DOHH2 (cell line): ENCODE results near the gene RAB17.

Experiments used
- H3F3A ChIP-seq: fragments of 200-600 bp; sonication (generic), shearing (Covaris generic); 2 replicates; pipeline ENCODE4 v1.6.0; 2016; ENCODE audit warnings: antibody characterized with exemption, mild to moderate bottlenecking; ENCODE audit not compliant: control insufficient read depth, insufficient read depth
- H3K27ac ChIP-seq: fragments of 200-600 bp; sonication (generic); 2 replicates; pipeline ENCODE4 v1.5.1; 2014; ENCODE audit warnings: low read depth, mild to moderate bottlenecking, low read length, moderate library complexity
- H3K27me3 ChIP-seq: fragments of 200-600 bp; sonication (generic); 2 replicates; pipeline ENCODE4 v1.6.1; 2014; ENCODE audit warnings: mild to moderate bottlenecking, low read length, mixed read lengths; ENCODE audit not compliant: control insufficient read depth
- H3K36me3 ChIP-seq: fragments of 200-600 bp; sonication (generic); 2 replicates; pipeline ENCODE4 v1.6.1; 2014; ENCODE audit warnings: mild to moderate bottlenecking, low read length, moderate library complexity, mixed read lengths; ENCODE audit not compliant: control insufficient read depth
- H3K4me1 ChIP-seq: fragments of 200-600 bp; sonication (generic); 2 replicates; pipeline ENCODE4 v1.6.1; 2014; ENCODE audit warnings: mild to moderate bottlenecking, low read length, mixed read lengths; ENCODE audit not compliant: control insufficient read depth
- H3K4me2 ChIP-seq: fragments of 200-600 bp; sonication (generic); 2 replicates; pipeline ENCODE4 v1.6.0; 2014; ENCODE audit warnings: mild to moderate bottlenecking, low read length, moderate library complexity
- H3K4me3 ChIP-seq: fragments of 200-600 bp; sonication (generic); 2 replicates; pipeline ENCODE4 v1.5.1; 2014; ENCODE audit warnings: mild to moderate bottlenecking, low read length, mixed read lengths
- H3K79me2 ChIP-seq: fragments of 200-600 bp; sonication (generic); 2 replicates; pipeline ENCODE4 v1.6.1; 2014; ENCODE audit warnings: mild to moderate bottlenecking, low read length, mixed read lengths; ENCODE audit not compliant: control insufficient read depth
- H3K9me2 ChIP-seq: fragments of 200-600 bp; sonication (generic); replicated peaks from 2 replicates; pipeline ENCODE4 v1.6.1; 2014; ENCODE audit warnings: mild to moderate bottlenecking, low read length, mixed read lengths; ENCODE audit not compliant: control insufficient read depth
- H3K9me3 ChIP-seq: fragments of 200-600 bp; sonication (generic); 2 replicates; pipeline ENCODE4 v1.6.1; 2014; ENCODE audit warnings: antibody characterized with exemption, low read length, mixed read lengths; ENCODE audit not compliant: control insufficient read depth, insufficient read depth
- H4K20me1 ChIP-seq: fragments of 200-600 bp; sonication (generic); 2 replicates; pipeline ENCODE4 v1.6.0; 2014; ENCODE audit warnings: low read depth, mild to moderate bottlenecking, antibody characterized with exemption, low read length, moderate library complexity; ENCODE audit not compliant: control insufficient read depth, insufficient read depth
- CTCF ChIP-seq: fragments of 200-600 bp; sonication (generic); IDR thresholded peaks from one replicate; pipeline ENCODE4 v1.5.1; 2014; ENCODE audit warnings: antibody characterized with exemption, mild to moderate bottlenecking, low read depth, low read length; ENCODE audit not compliant: poor library complexity, severe bottlenecking
- EZH2phosphoT487 ChIP-seq: fragments of 200-600 bp; sonication (generic); IDR thresholded peaks from 2 replicates; pipeline ENCODE4 v1.6.1; 2017; ENCODE audit warnings: borderline replicate concordance, mild to moderate bottlenecking, antibody characterized with exemption, low read length, moderate library complexity, mixed read lengths

The RAB17 gene

GRCh38 chr2:237604960-237605359 is 14.4 kb upstream of the RAB17 start:
- H3K9me2 ChIP-seq, result no peaks in the 10 kb centered on the region
- H3K4me2 ChIP-seq, result no peak overlapping the region
- no peaks in the 10 kb centered on the region for H3K36me3 ChIP-seq
- peaks cover 2% of the 10 kb centered on the region; the same call in 1 of the 2 replicates for H3K27me3 ChIP-seq
- no peak overlapping the region for H3K4me3 ChIP-seq
- no peaks in the 10 kb centered on the region for H3K9me3 ChIP-seq
- H3K79me2 ChIP-seq, result no peaks in the 10 kb centered on the region
- H3K4me1 ChIP-seq, result peaks cover 10% of the 10 kb centered on the region
- no peak overlapping the region for H3K27ac ChIP-seq
- no peaks in the 10 kb centered on the region for H4K20me1 ChIP-seq
- TF ChIP-seq EZH2phosphoT487 (no peak), CTCF (peak; percentile 23)
- no peaks in the 10 kb centered on the region for H3F3A ChIP-seq

GRCh38 chr2:237604391-237604790 is 13.9 kb upstream of the RAB17 start:
- TF ChIP-seq EZH2phosphoT487 (no peak), CTCF (no peak)
- Histone ChIP-seq H3K4me2 (no peak overlapping the region), H4K20me1 (no peaks in the 10 kb centered on the region), H3K27ac (no peak overlapping the region), H3K4me3 (no peak overlapping the region), H3K36me3 (no peaks in the 10 kb centered on the region), H3K4me1 (peaks cover 10% of the 10 kb centered on the region), H3K79me2 (no peaks in the 10 kb centered on the region), H3K9me2 (no peaks in the 10 kb centered on the region), H3K27me3 (peaks cover 2% of the 10 kb centered on the region), H3K9me3 (no peaks in the 10 kb centered on the region), H3F3A (no peaks in the 10 kb centered on the region)

- Histone ChIP-seq H3K4me1 (peaks cover 10% of the 10 kb centered on the region), H3K4me3 (peak overlapping the region; percentile 22), H3K27ac (no peak overlapping the region), H3K27me3 (peaks cover 2% of the 10 kb centered on the region), H3K4me2 (peak overlapping the region; percentile 53), H3K9me2 (no peaks in the 10 kb centered on the region), H4K20me1 (no peaks in the 10 kb centered on the region), H3F3A (no peaks in the 10 kb centered on the region), H3K79me2 (no peaks in the 10 kb centered on the region), H3K9me3 (no peaks in the 10 kb centered on the region), H3K36me3 (no peaks in the 10 kb centered on the region)
- TF ChIP-seq CTCF (no peak), EZH2phosphoT487 (no peak)
These were observed 13.3 kb upstream of the RAB17 start for GRCh38 chr2:237603718-237604362.
